HG03354 (cell line): ENCODE results near the gene AMBRA1.

ENCODE experiments used
- ATAC-seq: cut with Tn5 transposase; IDR thresholded peaks from one replicate; pipeline ENCODE4 v1.9.1; 2021; ENCODE audit warnings: mild to moderate bottlenecking; ENCODE audit not compliant: unreplicated experiment, poor library complexity, severe bottlenecking

AMBRA1 gene

GRCh38 chr11:46346886-46347636 lies 246.8 kb downstream of the AMBRA1 start, which contains the start of gene DGKZ:
TSS of gene DGKZ (plus strand) at chr11:46347463. CDS start at chr11:46347660, 197 bp downstream.
- ATAC-seq, result peak; percentile 68
